Activated CD4-positive, alpha-beta T cell treated with anti-CD3 and anti-CD28 coated beads for 4 hours (primary cell): ENCODE data around the gene POLA1.

Experiments used
- DNase-seq, 2 donors: peaks; one replicate each; pipeline ENCODE4 v3.0.0-alpha.2; 2020

The POLA1 gene

GRCh38 chrX:24702362-24703184, 8.9 kb downstream of the POLA1 start:
- DNase-seq, result no peak

GRCh38 chrX:24703185-24703494, 9.4 kb downstream of the POLA1 start:
- DNase-seq, result no peak

GRCh38 chrX:24718771-24719170, 25.1 kb downstream of the POLA1 start:
- DNase-seq, result no peak

- no peak for DNase-seq
Observed at GRCh38 chrX:24720036-24720435, 26.3 kb downstream of the POLA1 start.

- no peak for DNase-seq
Observed at GRCh38 chrX:24728530-24728929, 34.8 kb downstream of the POLA1 start.

- DNase-seq, result no peak
Observed at GRCh38 chrX:24732766-24733500, 39.2 kb downstream of the POLA1 start.

- no peak for DNase-seq
Observed at GRCh38 chrX:24741330-24741729, 47.6 kb downstream of the POLA1 start.

GRCh38 chrX:24748196-24748595, 54.5 kb downstream of the POLA1 start:
- no peak for DNase-seq

- no peak for DNase-seq
Observed at GRCh38 chrX:24759786-24760185, 66.1 kb downstream of the POLA1 start.

GRCh38 chrX:24760363-24761000, 66.8 kb downstream of the POLA1 start:
- DNase-seq, result no peak

- no peak for DNase-seq
Observed at GRCh38 chrX:24761306-24761705, 67.6 kb downstream of the POLA1 start.

- DNase-seq, result no peak
Observed at GRCh38 chrX:24763989-24764388, 70.3 kb downstream of the POLA1 start.

GRCh38 chrX:24767557-24767956, 73.8 kb downstream of the POLA1 start:
- no peak for DNase-seq

- no peak for DNase-seq
Observed at GRCh38 chrX:24768556-24768955, 74.8 kb downstream of the POLA1 start.

- DNase-seq, result no peak
Observed at GRCh38 chrX:24774650-24775049, 80.9 kb downstream of the POLA1 start.

GRCh38 chrX:24775891-24776290, 82.2 kb downstream of the POLA1 start:
- DNase-seq, result no peak

- DNase-seq, result no peak
Observed at GRCh38 chrX:24777660-24778059, 83.9 kb downstream of the POLA1 start.

- DNase-seq, result no peak
Observed at GRCh38 chrX:24782011-24782410, 88.3 kb downstream of the POLA1 start.

- no peak for DNase-seq
Observed at GRCh38 chrX:24789047-24789446, 95.3 kb downstream of the POLA1 start.

- no peak for DNase-seq
Observed at GRCh38 chrX:24790166-24790565, 96.4 kb downstream of the POLA1 start.

- DNase-seq, result no peak
Observed at GRCh38 chrX:24796204-24796603, 102.5 kb downstream of the POLA1 start.

GRCh38 chrX:24799078-24799477, 105.4 kb downstream of the POLA1 start:
- no peak for DNase-seq

- no peak for DNase-seq
Observed at GRCh38 chrX:24799565-24799964, 105.8 kb downstream of the POLA1 start.

GRCh38 chrX:24805201-24805600, 111.5 kb downstream of the POLA1 start:
- no peak for DNase-seq
